ENCODE results near the gene MAPK11. TPM values are rescaled to one million over a fixed set of nuclear protein-coding genes. Genes with fewer than 3 reads are reported as not detected.

Gene MAPK11
- total RNA-seq, 2 experiments from 2014 or later, result 23.1 to 24.6 TPM

DNA sequence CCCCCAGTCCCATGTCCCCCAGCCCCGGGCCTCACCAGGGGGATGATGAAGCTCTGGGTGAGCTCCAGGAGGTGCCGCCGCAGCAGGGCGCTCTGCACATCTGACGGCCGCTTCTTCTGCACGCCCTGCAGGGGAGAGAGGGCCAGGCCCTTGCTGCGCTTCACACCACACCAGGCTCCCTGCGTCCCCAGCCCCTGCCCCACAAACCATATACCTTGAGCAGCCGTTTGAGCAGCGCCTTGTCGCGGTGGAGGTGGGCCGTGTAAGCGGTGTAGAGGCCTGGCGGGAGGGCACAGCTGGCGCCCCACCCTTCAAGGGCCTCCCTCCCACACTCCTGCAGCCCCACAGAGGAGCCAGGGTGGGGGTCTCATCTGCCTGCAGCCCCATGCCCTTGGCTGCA lies 43.4 kb upstream of the MAPK11 start:
- DNase-seq, result no peak
- Mint-ChIP-seq H3K4me1 (ENCODE audit: low read depth) (peaks cover 11% of the 10 kb centered on the region), H3K9me3 (no peaks in the 10 kb centered on the region), H3K36me3 (no peaks in the 10 kb centered on the region), H3K27me3 (peaks cover 2% of the 10 kb centered on the region), H3K4me3 (peak overlapping the region; percentile 73), H3K27ac (no peak overlapping the region)
- intact Hi-C loops (cut with micrococcal nuclease), result no loop called here
- POLR2A ChIA-PET, result no interaction called here
- CTCF ChIA-PET, result interaction anchor here (3.5 kb wide), 1 partner anchor 13 kb away, joined by 12 read pairs; the partner anchor contains the start of gene DENND6B

DNA sequence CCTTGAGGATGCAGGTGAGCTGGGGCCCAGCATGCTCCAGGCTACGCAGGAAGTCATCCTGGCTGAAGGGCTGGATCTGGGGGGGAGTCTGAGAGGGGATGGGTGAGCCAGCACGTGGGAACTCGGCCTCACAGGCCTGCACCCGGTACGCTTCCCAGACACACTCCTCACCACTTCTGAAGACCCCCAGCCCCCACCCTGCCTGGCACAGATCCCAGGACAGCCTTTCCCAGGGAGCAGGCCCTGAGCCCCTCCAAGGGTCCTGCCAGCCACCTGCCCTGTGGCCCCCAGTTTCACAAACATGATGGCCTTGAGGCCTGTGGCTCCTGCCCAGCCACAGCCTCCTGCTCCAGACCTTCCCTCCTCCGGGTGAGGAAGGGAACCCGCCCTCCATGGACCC lies 42.8 kb upstream of the MAPK11 start:
- H3K4me3 Mint-ChIP-seq, result no peak overlapping the region
- CTCF ChIA-PET, result no interaction called here
- DNase-seq, result no peak
- peaks cover 2% of the 10 kb centered on the region for H3K27me3 Mint-ChIP-seq
- H3K27ac Mint-ChIP-seq, result no peak overlapping the region
- POLR2A ChIA-PET, result no interaction called here
- peaks cover 11% of the 10 kb centered on the region for H3K4me1 Mint-ChIP-seq (ENCODE audit: low read depth)
- H3K9me3 Mint-ChIP-seq, result no peaks in the 10 kb centered on the region
- intact Hi-C loops (cut with micrococcal nuclease), result no loop called here
- H3K36me3 Mint-ChIP-seq, result no peaks in the 10 kb centered on the region

DNA sequence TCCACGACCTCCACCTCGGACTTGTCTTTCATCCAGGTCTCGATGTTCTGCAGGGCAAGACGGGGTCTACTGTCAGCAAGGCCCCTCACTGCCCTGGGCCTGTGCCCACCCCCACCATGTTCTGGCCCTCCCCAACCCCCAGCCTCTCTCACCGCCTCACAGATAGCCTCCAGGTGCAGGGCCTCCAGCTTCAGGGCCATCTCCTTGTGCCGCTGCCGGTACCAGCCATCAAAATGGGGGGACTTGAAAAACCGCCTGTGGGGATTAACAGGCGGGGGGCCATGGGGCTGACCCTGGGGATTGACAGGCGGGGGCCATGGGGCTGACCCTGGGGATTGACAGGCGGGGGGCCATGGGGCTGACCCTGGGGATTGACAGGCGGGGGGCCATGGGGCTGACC lies 42.2 kb upstream of the MAPK11 start:
- no peaks in the 10 kb centered on the region for H3K9me3 Mint-ChIP-seq
- no peak for DNase-seq
- H3K36me3 Mint-ChIP-seq, result no peaks in the 10 kb centered on the region
- H3K4me3 Mint-ChIP-seq, result no peak overlapping the region
- ChIA-PET CTCF (no interaction called here), POLR2A (no interaction called here)
- intact Hi-C loops (cut with micrococcal nuclease), result no loop called here
- peaks cover 11% of the 10 kb centered on the region for H3K4me1 Mint-ChIP-seq (ENCODE audit: low read depth)
- no peak overlapping the region for H3K27ac Mint-ChIP-seq
- H3K27me3 Mint-ChIP-seq, result peaks cover 2% of the 10 kb centered on the region

- H3K4me3 Mint-ChIP-seq, result no peak overlapping the region
- no peaks in the 10 kb centered on the region for H3K9me3 Mint-ChIP-seq
- H3K27ac Mint-ChIP-seq, result no peak overlapping the region
- no peaks in the 10 kb centered on the region for H3K36me3 Mint-ChIP-seq
- intact Hi-C loops (cut with micrococcal nuclease), result no loop called here
- CTCF ChIA-PET, result no interaction called here
- peaks cover 11% of the 10 kb centered on the region for H3K4me1 Mint-ChIP-seq (ENCODE audit: low read depth)
- DNase-seq, result no peak
- peaks cover 2% of the 10 kb centered on the region for H3K27me3 Mint-ChIP-seq
- POLR2A ChIA-PET, result no interaction called here
Observed at GRCh38 chr22:50311606-50312351, 41.6 kb upstream of the MAPK11 start.

DNA sequence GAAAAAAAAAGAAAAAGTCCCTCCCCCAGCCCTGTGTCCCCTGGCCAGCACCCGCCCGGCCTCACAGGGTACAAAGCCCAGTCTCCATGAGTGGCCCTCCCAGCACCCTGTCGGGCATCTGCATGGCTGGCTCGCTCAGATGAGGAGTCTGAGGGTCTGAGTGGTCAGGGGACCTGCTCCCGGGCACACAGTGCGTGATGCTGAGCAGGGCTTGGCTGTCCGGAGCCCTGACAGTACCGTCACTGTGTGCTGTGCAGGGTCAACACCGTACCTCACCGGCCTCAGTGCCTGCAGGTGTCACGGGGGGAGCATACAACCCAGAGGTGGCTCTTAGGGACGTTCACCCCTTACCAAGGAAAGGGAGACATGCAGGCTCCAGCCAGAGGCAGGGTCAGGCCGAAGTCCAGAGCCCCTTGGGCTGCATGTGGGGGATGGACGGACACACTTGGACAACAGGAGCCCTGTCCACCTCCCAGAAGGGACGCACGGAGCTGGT lies 40.8 kb upstream of the MAPK11 start:
- ChIA-PET CTCF (no interaction called here), POLR2A (no interaction called here)
- no peaks in the 10 kb centered on the region for H3K36me3 Mint-ChIP-seq
- H3K27ac Mint-ChIP-seq, result no peak overlapping the region
- H3K4me1 Mint-ChIP-seq (ENCODE audit: low read depth), result peaks cover 14% of the 10 kb centered on the region
- H3K4me3 Mint-ChIP-seq, result no peak overlapping the region
- no peak for DNase-seq
- intact Hi-C loops (cut with micrococcal nuclease), result no loop called here
- peaks cover 6% of the 10 kb centered on the region for H3K27me3 Mint-ChIP-seq
- no peaks in the 10 kb centered on the region for H3K9me3 Mint-ChIP-seq

- ChIA-PET POLR2A (interaction anchor here (0.5 kb wide), 1 partner anchor 41 kb away, joined by 3 read pairs; no protein-coding TSS in a partner anchor), CTCF (no interaction called here)
- H3K9me3 Mint-ChIP-seq, result no peaks in the 10 kb centered on the region
- H3K27me3 Mint-ChIP-seq, result peaks cover 10% of the 10 kb centered on the region
- no peaks in the 10 kb centered on the region for H3K36me3 Mint-ChIP-seq
- no peak for DNase-seq
- peaks cover 15% of the 10 kb centered on the region for H3K4me1 Mint-ChIP-seq (ENCODE audit: low read depth)
- intact Hi-C loops (cut with micrococcal nuclease), result no loop called here
- no peak overlapping the region for H3K27ac Mint-ChIP-seq
- no peak overlapping the region for H3K4me3 Mint-ChIP-seq
Observed at GRCh38 chr22:50310031-50310722, 40.0 kb upstream of the MAPK11 start.

DNA sequence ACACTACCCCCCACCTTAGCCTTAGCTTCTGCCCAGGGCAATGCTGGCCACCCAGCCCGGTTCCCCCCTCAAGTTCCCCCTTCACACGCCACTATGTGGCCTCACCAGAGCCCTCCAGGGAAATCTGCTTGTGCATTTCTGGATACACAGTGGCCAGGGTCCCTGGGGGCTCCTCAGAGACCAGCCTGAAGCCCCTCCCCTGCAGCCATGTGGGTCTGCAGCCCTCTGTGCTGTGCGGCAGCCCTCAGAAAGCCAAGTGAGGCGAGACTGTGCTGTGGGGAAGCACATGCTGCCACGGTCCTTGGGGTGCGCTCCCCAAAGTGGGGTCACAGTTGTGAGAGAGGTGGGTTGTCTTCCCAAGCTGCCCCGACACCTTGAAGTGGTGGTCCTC lies 39.4 kb upstream of the MAPK11 start:
- ChIA-PET POLR2A (no interaction called here), CTCF (interaction anchor here (0.6 kb wide), 1 partner anchor 376 kb away, joined by 3 read pairs; no protein-coding TSS in a partner anchor)
- H3K4me3 Mint-ChIP-seq, result no peak overlapping the region

GRCh38 chr22:50308986-50309600 lies 38.9 kb upstream of the MAPK11 start:
- no peak overlapping the region for H3K27ac Mint-ChIP-seq

More for the DNA sequence above, 39.4 kb upstream of the MAPK11 start:
- no peak overlapping the region for H3K27ac Mint-ChIP-seq
- peaks cover 12% of the 10 kb centered on the region for H3K4me1 Mint-ChIP-seq (ENCODE audit: low read depth)
- intact Hi-C loops (cut with micrococcal nuclease), result no loop called here
- H3K27me3 Mint-ChIP-seq, result peaks cover 11% of the 10 kb centered on the region
- no peak for DNase-seq
- no peaks in the 10 kb centered on the region for H3K36me3 Mint-ChIP-seq
- no peaks in the 10 kb centered on the region for H3K9me3 Mint-ChIP-seq

GRCh38 chr22:50308597-50308935 lies 38.4 kb upstream of the MAPK11 start:
- no peaks in the 10 kb centered on the region for H3K9me3 Mint-ChIP-seq
- intact Hi-C loops (cut with micrococcal nuclease), result loop anchor here (1.0 kb wide), 1 partner anchor 30 kb away; no protein-coding TSS in a partner anchor
- ChIA-PET POLR2A (no interaction called here), CTCF (no interaction called here)
- H3K27ac Mint-ChIP-seq, result no peak overlapping the region
- H3K36me3 Mint-ChIP-seq, result no peaks in the 10 kb centered on the region
- peaks cover 13% of the 10 kb centered on the region for H3K27me3 Mint-ChIP-seq
- H3K4me1 Mint-ChIP-seq (ENCODE audit: low read depth), result peaks cover 6% of the 10 kb centered on the region
- H3K4me3 Mint-ChIP-seq, result no peak overlapping the region
- DNase-seq, result no peak

More at GRCh38 chr22:50308986-50309600, 38.9 kb upstream of the MAPK11 start:
- ChIA-PET POLR2A (interaction anchor here (0.6 kb wide), 1 partner anchor 15 kb away, joined by 3 read pairs; no protein-coding TSS in a partner anchor), CTCF (interaction anchor here (0.6 kb wide), 1 partner anchor 375 kb away, joined by 3 read pairs; no protein-coding TSS in a partner anchor)
- H3K4me3 Mint-ChIP-seq, result no peak overlapping the region
- intact Hi-C loops (cut with micrococcal nuclease), result loop anchor here (1.0 kb wide), 1 partner anchor 31 kb away; no protein-coding TSS in a partner anchor
- peaks cover 13% of the 10 kb centered on the region for H3K27me3 Mint-ChIP-seq
- DNase-seq, result no peak
- peaks cover 7% of the 10 kb centered on the region for H3K4me1 Mint-ChIP-seq (ENCODE audit: low read depth)
- H3K36me3 Mint-ChIP-seq, result no peaks in the 10 kb centered on the region
- H3K9me3 Mint-ChIP-seq, result no peaks in the 10 kb centered on the region

DNA sequence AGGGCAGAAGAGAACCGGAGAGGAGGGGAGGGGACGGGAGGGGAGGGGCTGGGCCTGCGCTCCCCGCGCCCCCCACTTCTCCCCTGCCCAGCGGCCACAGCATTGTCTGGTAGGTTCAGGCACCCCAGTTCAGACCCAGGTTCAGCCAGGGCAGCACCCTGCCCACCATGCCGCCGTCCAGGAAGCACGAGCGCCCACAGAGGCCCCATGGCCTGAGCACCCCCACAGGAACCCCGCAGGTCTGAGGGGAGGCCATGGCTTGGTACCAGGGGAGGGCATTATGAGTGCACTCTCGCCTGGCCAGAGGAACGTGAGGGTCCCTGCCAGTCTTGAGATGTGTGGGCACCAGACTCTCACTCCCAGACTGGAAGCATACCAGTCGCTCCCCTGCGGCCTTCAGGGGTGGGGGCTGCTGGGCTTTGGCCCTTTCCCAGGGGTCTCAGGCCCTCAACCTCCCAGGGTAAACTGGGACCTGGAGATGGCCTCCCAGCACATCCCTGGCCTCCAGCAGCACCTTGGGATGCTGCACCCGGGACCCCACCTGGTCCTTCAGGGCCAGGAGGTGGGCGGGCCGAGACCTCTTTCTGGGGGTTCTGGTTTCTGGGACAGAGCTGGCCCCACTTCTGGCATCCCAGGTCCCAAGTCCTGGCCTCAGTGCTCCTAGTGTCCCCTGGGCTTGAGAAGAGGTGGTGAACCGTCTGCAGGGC lies 37.9 kb upstream of the MAPK11 start:
- H3K27me3 Mint-ChIP-seq, result peaks cover 13% of the 10 kb centered on the region
- no peak overlapping the region for H3K27ac Mint-ChIP-seq
- CTCF ChIA-PET, result interaction anchor here (1.7 kb wide), 1 partner anchor 18 kb away, joined by 5 read pairs; the partner anchor contains the start of gene DENND6B
- intact Hi-C loops (cut with micrococcal nuclease), result loop anchor here (1.0 kb wide), 1 partner anchor 30 kb away; no protein-coding TSS in a partner anchor
- POLR2A ChIA-PET, result interaction anchor here (0.6 kb wide), 1 partner anchor 15 kb away, joined by 3 read pairs; no protein-coding TSS in a partner anchor
- peaks cover 6% of the 10 kb centered on the region for H3K4me1 Mint-ChIP-seq (ENCODE audit: low read depth)
- H3K9me3 Mint-ChIP-seq, result no peaks in the 10 kb centered on the region
- no peaks in the 10 kb centered on the region for H3K36me3 Mint-ChIP-seq
- H3K4me3 Mint-ChIP-seq, result no peak overlapping the region
- DNase-seq, result no peak

- POLR2A ChIA-PET, result interaction anchor here (0.6 kb wide), 1 partner anchor 14 kb away, joined by 3 read pairs; no protein-coding TSS in a partner anchor
- CTCF ChIA-PET, result interaction anchor here (0.7 to 1.7 kb wide), 5 partner anchors 19 to 35 kb away, joined by 3 to 5 read pairs (median 4); partner anchors contain the start of gene DENND6B
- no peaks in the 10 kb centered on the region for H3K9me3 Mint-ChIP-seq
Observed at GRCh38 chr22:50306753-50307749, 36.9 kb upstream of the MAPK11 start, which contains the start of gene PLXNB2. TSS of gene PLXNB2 (minus strand) at chr22:50307646. CDS start at chr22:50290584, 17,062 bp downstream.

More at GRCh38 chr22:50306753-50307749, 36.9 kb upstream of the MAPK11 start, which contains the start of gene PLXNB2:
- no peaks in the 10 kb centered on the region for H3K36me3 Mint-ChIP-seq
- peak; percentile 44 for DNase-seq
- H3K4me3 Mint-ChIP-seq, result no peak within 1 kb of the TSS
- H3K27ac Mint-ChIP-seq, result no peak within 1 kb of the TSS
- intact Hi-C loops (cut with micrococcal nuclease), result no loop called here
- H3K4me1 Mint-ChIP-seq (ENCODE audit: low read depth), result peaks cover 6% of the 10 kb centered on the region
- H3K27me3 Mint-ChIP-seq, result peaks cover 15% of the 10 kb centered on the region
